ENCODE data around the gene AGBL1. TPM values are rescaled to one million over a fixed set of nuclear protein-coding genes. Genes with fewer than 3 reads are reported as not detected.
A peak's percentile ranks its signal among the peaks of the same experiment; 100 is the strongest.

Gene AGBL1
- total RNA-seq, 1 donor from 2014 or later = not detected

DNA sequence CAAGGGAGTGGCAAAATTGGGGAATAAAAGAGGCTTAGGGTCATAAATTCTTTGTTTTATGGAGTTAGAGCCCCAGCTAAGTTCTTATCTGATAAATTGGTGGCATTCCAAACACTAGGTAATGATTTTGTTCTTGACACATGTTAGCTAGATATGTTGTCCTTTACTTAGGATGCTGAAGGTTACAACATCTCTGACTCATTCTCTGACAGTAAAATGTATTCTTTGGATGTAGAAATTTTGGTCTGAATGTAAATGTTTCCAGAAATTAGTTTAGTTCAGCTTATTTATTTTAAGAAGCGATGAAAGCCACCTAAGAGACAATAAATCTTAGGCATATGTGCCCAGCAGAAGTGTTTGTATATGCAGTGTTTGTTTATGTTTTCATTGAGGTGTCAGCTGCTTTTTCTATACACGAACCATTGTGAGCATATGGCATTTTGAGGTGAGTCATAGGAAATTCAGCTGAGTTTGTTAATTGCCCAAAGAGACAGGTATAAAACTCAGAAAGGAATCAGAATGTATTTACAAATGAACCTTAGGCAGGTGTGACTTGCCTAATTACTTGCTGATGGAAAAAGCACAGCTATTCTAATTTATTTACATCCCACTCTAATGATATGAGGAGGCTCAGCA, 247.7 kb downstream of the AGBL1 start:
- DNase-seq (ENCODE audit: low read depth) = peak; percentile 10
- Mint-ChIP-seq H3K9me3 (ENCODE audit: unreplicated experiment) (peaks cover 13% of the 10 kb centered on the region), H3K36me3 (ENCODE audit: low read depth, unreplicated experiment) (peaks cover 2% of the 10 kb centered on the region), H3K4me1 (ENCODE audit: low read depth, unreplicated experiment) (no peaks in the 10 kb centered on the region), H3K4me3 (ENCODE audit: unreplicated experiment) (no peak overlapping the region), H3K27ac (ENCODE audit: unreplicated experiment) (no peak overlapping the region), H3K27me3 (ENCODE audit: low read depth, unreplicated experiment) (peaks cover 5% of the 10 kb centered on the region)
- Histone ChIP-seq H3K4me2 (ENCODE audit: low read length) (no peak overlapping the region), H3K4me1 (ENCODE audit: insufficient read depth, low read length) (no peaks in the 10 kb centered on the region), H3K27ac (ENCODE audit: low read depth, low read length) (no peak overlapping the region), H3K9ac (ENCODE audit: low read length) (no peak overlapping the region), H3K27me3 (ENCODE audit: insufficient read depth, low read length) (no peaks in the 10 kb centered on the region), H3K79me2 (ENCODE audit: insufficient read depth, low read length) (no peaks in the 10 kb centered on the region), H2AFZ (ENCODE audit: low read depth, low read length) (no peak overlapping the region), H3K9me3 (ENCODE audit: insufficient read depth, low read depth, low read length) (peaks cover 14% of the 10 kb centered on the region), H3K36me3 (ENCODE audit: insufficient read depth, low read length) (no peaks in the 10 kb centered on the region), H3K4me3 (ENCODE audit: insufficient read depth, low read depth, low read length) (no peak overlapping the region), H4K20me1 (ENCODE audit: insufficient read depth, low read length) (no peaks in the 10 kb centered on the region)
- no peak for FAIRE-seq
- no peak for TF ChIP-seq EZH2 (IDR thresholded peaks at IDR 0.05; ENCODE audit: insufficient read depth, low read length)
- TF ChIP-seq, protein P1, sequence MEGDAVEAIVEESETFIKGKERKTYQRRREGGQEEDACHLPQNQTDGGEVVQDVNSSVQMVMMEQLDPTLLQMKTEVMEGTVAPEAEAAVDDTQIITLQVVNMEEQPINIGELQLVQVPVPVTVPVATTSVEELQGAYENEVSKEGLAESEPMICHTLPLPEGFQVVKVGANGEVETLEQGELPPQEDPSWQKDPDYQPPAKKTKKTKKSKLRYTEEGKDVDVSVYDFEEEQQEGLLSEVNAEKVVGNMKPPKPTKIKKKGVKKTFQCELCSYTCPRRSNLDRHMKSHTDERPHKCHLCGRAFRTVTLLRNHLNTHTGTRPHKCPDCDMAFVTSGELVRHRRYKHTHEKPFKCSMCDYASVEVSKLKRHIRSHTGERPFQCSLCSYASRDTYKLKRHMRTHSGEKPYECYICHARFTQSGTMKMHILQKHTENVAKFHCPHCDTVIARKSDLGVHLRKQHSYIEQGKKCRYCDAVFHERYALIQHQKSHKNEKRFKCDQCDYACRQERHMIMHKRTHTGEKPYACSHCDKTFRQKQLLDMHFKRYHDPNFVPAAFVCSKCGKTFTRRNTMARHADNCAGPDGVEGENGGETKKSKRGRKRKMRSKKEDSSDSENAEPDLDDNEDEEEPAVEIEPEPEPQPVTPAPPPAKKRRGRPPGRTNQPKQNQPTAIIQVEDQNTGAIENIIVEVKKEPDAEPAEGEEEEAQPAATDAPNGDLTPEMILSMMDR (IDR thresholded peaks at IDR 0.05; ENCODE audit: insufficient read depth, low read depth, low read length) = no peak

DNA sequence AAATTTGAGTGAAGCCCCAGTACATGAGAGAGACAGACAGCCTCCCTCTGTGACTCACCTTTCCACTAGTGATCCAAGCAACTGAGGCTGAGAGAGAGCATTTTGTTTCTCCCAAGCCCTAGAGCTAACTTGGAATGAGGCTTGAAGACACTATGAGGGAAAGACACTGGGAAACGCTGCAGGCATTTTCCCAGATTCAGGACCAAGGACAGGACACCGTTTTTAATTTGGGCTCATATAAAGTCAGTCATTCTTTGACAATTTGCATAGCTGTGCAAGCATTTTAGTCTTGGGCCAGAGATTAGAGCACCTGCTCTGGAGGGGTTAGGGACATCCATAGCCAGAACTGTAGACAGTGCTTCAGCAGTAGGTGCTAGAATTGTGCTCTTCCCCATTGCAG, 249.0 kb downstream of the AGBL1 start:
- peaks cover 17% of the 10 kb centered on the region for H3K9me3 Mint-ChIP-seq (ENCODE audit: unreplicated experiment)
- Histone ChIP-seq H3K27ac (ENCODE audit: low read depth, low read length) (no peak overlapping the region), H3K27me3 (ENCODE audit: insufficient read depth, low read length) (no peaks in the 10 kb centered on the region), H3K4me3 (ENCODE audit: insufficient read depth, low read depth, low read length) (no peak overlapping the region), H4K20me1 (ENCODE audit: insufficient read depth, low read length) (no peaks in the 10 kb centered on the region), H3K79me2 (ENCODE audit: insufficient read depth, low read length) (no peaks in the 10 kb centered on the region), H3K9me3 (ENCODE audit: insufficient read depth, low read depth, low read length) (peaks cover 14% of the 10 kb centered on the region), H3K4me2 (ENCODE audit: low read length) (no peak overlapping the region), H3K9ac (ENCODE audit: low read length) (no peak overlapping the region), H2AFZ (ENCODE audit: low read depth, low read length) (no peak overlapping the region), H3K4me1 (ENCODE audit: insufficient read depth, low read length) (no peaks in the 10 kb centered on the region), H3K36me3 (ENCODE audit: insufficient read depth, low read length) (no peaks in the 10 kb centered on the region)
- TF ChIP-seq EZH2 (IDR thresholded peaks at IDR 0.05; ENCODE audit: insufficient read depth, low read length) = no peak
- TF ChIP-seq, protein P1 (IDR thresholded peaks at IDR 0.05; ENCODE audit: insufficient read depth, low read depth, low read length) = no peak
- no peak for FAIRE-seq
- no peak overlapping the region for H3K4me3 Mint-ChIP-seq (ENCODE audit: unreplicated experiment)
- peaks cover 5% of the 10 kb centered on the region for H3K27me3 Mint-ChIP-seq (ENCODE audit: low read depth, unreplicated experiment)
- H3K4me1 Mint-ChIP-seq (ENCODE audit: low read depth, unreplicated experiment) = no peaks in the 10 kb centered on the region
- H3K27ac Mint-ChIP-seq (ENCODE audit: unreplicated experiment) = no peak overlapping the region
- H3K36me3 Mint-ChIP-seq (ENCODE audit: low read depth, unreplicated experiment) = peaks cover 2% of the 10 kb centered on the region
- no peak for DNase-seq (ENCODE audit: low read depth)

DNA sequence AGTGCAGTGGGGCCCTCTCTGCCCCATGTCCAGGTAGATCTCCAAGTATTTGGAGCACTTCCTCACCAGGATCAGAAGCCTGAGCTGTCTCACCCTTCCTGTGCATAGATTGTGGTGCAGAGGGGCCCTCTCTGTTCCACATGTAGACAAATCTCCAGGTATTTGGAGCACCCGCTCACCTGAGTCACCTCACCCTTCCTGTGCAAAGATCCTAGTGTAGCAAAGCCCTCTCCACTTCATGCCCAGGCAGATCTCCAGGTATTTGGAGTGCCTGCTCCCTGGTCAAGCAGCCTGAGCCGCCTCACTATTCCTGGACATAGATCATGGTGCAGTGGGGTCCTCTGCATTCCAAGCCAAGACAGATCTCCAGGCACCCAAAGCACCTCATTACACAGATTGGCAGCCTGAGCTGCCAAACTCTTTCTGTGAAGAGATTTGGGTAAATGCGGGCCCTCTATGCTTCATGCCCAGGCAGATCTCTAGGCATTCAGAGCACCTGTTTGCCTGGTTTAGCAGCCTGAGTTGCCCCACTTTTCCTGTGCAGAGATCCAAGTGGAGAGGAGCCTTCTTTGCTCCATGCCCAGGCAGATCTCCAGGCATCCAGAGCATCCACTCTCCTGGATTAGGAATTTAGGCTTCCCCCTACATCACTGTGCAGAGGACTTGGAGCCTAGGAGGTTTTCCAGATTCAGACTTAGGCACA, 249.8 kb downstream of the AGBL1 start:
- Histone ChIP-seq H4K20me1 (ENCODE audit: insufficient read depth, low read length) (no peaks in the 10 kb centered on the region), H3K27ac (ENCODE audit: low read depth, low read length) (no peak overlapping the region), H3K79me2 (ENCODE audit: insufficient read depth, low read length) (no peaks in the 10 kb centered on the region), H3K9ac (ENCODE audit: low read length) (no peak overlapping the region), H2AFZ (ENCODE audit: low read depth, low read length) (no peak overlapping the region), H3K4me2 (ENCODE audit: low read length) (no peak overlapping the region), H3K9me3 (ENCODE audit: insufficient read depth, low read depth, low read length) (peaks cover 14% of the 10 kb centered on the region), H3K4me3 (ENCODE audit: insufficient read depth, low read depth, low read length) (no peak overlapping the region), H3K36me3 (ENCODE audit: insufficient read depth, low read length) (no peaks in the 10 kb centered on the region), H3K4me1 (ENCODE audit: insufficient read depth, low read length) (no peaks in the 10 kb centered on the region), H3K27me3 (ENCODE audit: insufficient read depth, low read length) (no peaks in the 10 kb centered on the region)
- no peak overlapping the region for H3K4me3 Mint-ChIP-seq (ENCODE audit: unreplicated experiment)
- DNase-seq (ENCODE audit: low read depth) (no peak), FAIRE-seq (no peak)
- no peak overlapping the region for H3K27ac Mint-ChIP-seq (ENCODE audit: unreplicated experiment)
- peaks cover 5% of the 10 kb centered on the region for H3K27me3 Mint-ChIP-seq (ENCODE audit: low read depth, unreplicated experiment)
- H3K4me1 Mint-ChIP-seq (ENCODE audit: low read depth, unreplicated experiment) = no peaks in the 10 kb centered on the region
- peaks cover 2% of the 10 kb centered on the region for H3K36me3 Mint-ChIP-seq (ENCODE audit: low read depth, unreplicated experiment)
- H3K9me3 Mint-ChIP-seq (ENCODE audit: unreplicated experiment) = peaks cover 17% of the 10 kb centered on the region
- TF ChIP-seq EZH2 (IDR thresholded peaks at IDR 0.05; ENCODE audit: insufficient read depth, low read length) = no peak
- TF ChIP-seq, protein P1 (IDR thresholded peaks at IDR 0.05; ENCODE audit: insufficient read depth, low read depth, low read length) = no peak
